RPMI8226 (cell line): ENCODE data around the gene RAB29.
"Not testable (repeated sequence)": the region's sequence is repeated elsewhere in the genome, so short reads cannot be mapped to it uniquely, and the experiment has no call there.

Source experiments
- DNase-seq: peaks from one replicate; pipeline ENCODE4 v3.0.0-alpha.2; 2015

RAB29 gene

GRCh38 chr1:205775015-205775716 is at the start of gene RAB29:
TSS of gene RAB29 (minus strand) at chr1:205775482. CDS start at chr1:205774956, 526 bp downstream.
- peak; percentile 89 for DNase-seq

GRCh38 chr1:205824180-205824579 is 48.9 kb upstream of the RAB29 start:
- no peak for DNase-seq

GRCh38 chr1:205823260-205823659 is 48.0 kb upstream of the RAB29 start:
- not testable (repeated sequence) for DNase-seq

- no peak for DNase-seq
Measured at GRCh38 chr1:205822397-205822796, 47.1 kb upstream of the RAB29 start.

GRCh38 chr1:205817988-205818387 is 42.7 kb upstream of the RAB29 start:
- DNase-seq: no peak

GRCh38 chr1:205817364-205817763 is 42.1 kb upstream of the RAB29 start:
- DNase-seq: no peak

- DNase-seq: no peak
Measured at GRCh38 chr1:205813755-205814058, 38.4 kb upstream of the RAB29 start.

GRCh38 chr1:205812878-205813754 is 37.8 kb upstream of the RAB29 start, which contains the start of gene SLC41A1:
TSS of gene SLC41A1 (minus strand) at chr1:205813198. CDS start at chr1:205810441, 2,757 bp downstream.
- DNase-seq: peak; percentile 95

GRCh38 chr1:205812271-205812877 is 37.1 kb upstream of the RAB29 start:
- peak; percentile 22 for DNase-seq

GRCh38 chr1:205811660-205812059 is 36.4 kb upstream of the RAB29 start:
- no peak for DNase-seq

- no peak for DNase-seq
Measured at GRCh38 chr1:205810448-205811157, 35.3 kb upstream of the RAB29 start.

GRCh38 chr1:205809942-205810345 is 34.7 kb upstream of the RAB29 start:
- no peak for DNase-seq

- no peak for DNase-seq
Measured at GRCh38 chr1:205809469-205809868, 34.2 kb upstream of the RAB29 start.

- no peak for DNase-seq
Measured at GRCh38 chr1:205805082-205805711, 29.9 kb upstream of the RAB29 start.

- DNase-seq: no peak
Measured at GRCh38 chr1:205804605-205805004, 29.3 kb upstream of the RAB29 start.

- DNase-seq: no peak
Measured at GRCh38 chr1:205803986-205804385, 28.7 kb upstream of the RAB29 start.

- DNase-seq: no peak
Measured at GRCh38 chr1:205802060-205802459, 26.8 kb upstream of the RAB29 start.

- DNase-seq: no peak
Measured at GRCh38 chr1:205800981-205801703, 25.9 kb upstream of the RAB29 start.

GRCh38 chr1:205800427-205800826 is 25.1 kb upstream of the RAB29 start:
- DNase-seq: no peak

GRCh38 chr1:205798577-205798976 is 23.3 kb upstream of the RAB29 start:
- no peak for DNase-seq

GRCh38 chr1:205797168-205797567 is 21.9 kb upstream of the RAB29 start:
- DNase-seq: no peak
